ENCODE results near the gene ZNF860.
"Not testable (repeated sequence)": the region's sequence is repeated elsewhere in the genome, so short reads cannot be mapped to it uniquely, and the experiment has no call there.

The ZNF860 gene

GRCh38 chr3:32000877-32001276 is 19.3 kb downstream of the ZNF860 start:
- no peak for DNase-seq

GRCh38 chr3:32002561-32003368 is 21.2 kb downstream of the ZNF860 start:
- DNase-seq: no peak

- no peak for DNase-seq
Measured at GRCh38 chr3:32003380-32003779, 21.8 kb downstream of the ZNF860 start.

- no peak for DNase-seq
Measured at GRCh38 chr3:32004113-32004765, 22.7 kb downstream of the ZNF860 start.

GRCh38 chr3:32009101-32009500 is 27.6 kb downstream of the ZNF860 start:
- no peak for DNase-seq

- no peak for DNase-seq
Measured at GRCh38 chr3:32009957-32010356, 28.4 kb downstream of the ZNF860 start.

GRCh38 chr3:32010699-32011098 is 29.1 kb downstream of the ZNF860 start:
- not testable (repeated sequence) for DNase-seq

GRCh38 chr3:32015638-32016037 is 34.1 kb downstream of the ZNF860 start:
- not testable (repeated sequence) for DNase-seq

- no peak for DNase-seq
Measured at GRCh38 chr3:32017286-32017685, 35.7 kb downstream of the ZNF860 start.

GRCh38 chr3:32018757-32019564 is 37.4 kb downstream of the ZNF860 start:
- DNase-seq: peak in 1 of 2 experiments; percentile 0

GRCh38 chr3:32021155-32021554 is 39.6 kb downstream of the ZNF860 start:
- DNase-seq: no peak

- no peak for DNase-seq
Measured at GRCh38 chr3:32021748-32022147, 40.2 kb downstream of the ZNF860 start.

GRCh38 chr3:32022947-32023346 is 41.4 kb downstream of the ZNF860 start:
- no peak for DNase-seq

GRCh38 chr3:32026593-32026992 is 45.0 kb downstream of the ZNF860 start:
- no peak for DNase-seq

GRCh38 chr3:32037932-32038267 is 56.4 kb downstream of the ZNF860 start:
- DNase-seq: no peak

- no peak for DNase-seq
Measured at GRCh38 chr3:32041316-32041715, 59.8 kb downstream of the ZNF860 start.
